ENCODE data around the gene KLHL29.

- TF ChIP-seq, protein P1, sequence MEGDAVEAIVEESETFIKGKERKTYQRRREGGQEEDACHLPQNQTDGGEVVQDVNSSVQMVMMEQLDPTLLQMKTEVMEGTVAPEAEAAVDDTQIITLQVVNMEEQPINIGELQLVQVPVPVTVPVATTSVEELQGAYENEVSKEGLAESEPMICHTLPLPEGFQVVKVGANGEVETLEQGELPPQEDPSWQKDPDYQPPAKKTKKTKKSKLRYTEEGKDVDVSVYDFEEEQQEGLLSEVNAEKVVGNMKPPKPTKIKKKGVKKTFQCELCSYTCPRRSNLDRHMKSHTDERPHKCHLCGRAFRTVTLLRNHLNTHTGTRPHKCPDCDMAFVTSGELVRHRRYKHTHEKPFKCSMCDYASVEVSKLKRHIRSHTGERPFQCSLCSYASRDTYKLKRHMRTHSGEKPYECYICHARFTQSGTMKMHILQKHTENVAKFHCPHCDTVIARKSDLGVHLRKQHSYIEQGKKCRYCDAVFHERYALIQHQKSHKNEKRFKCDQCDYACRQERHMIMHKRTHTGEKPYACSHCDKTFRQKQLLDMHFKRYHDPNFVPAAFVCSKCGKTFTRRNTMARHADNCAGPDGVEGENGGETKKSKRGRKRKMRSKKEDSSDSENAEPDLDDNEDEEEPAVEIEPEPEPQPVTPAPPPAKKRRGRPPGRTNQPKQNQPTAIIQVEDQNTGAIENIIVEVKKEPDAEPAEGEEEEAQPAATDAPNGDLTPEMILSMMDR (IDR thresholded peaks at IDR 0.05) = no peak
- TF ChIP-seq POLR2A (IDR thresholded peaks at IDR 0.05) = no peak
Measured at GRCh38 chr2:23420840-23421476, 36.0 kb downstream of the KLHL29 start.
